ENCODE data around the gene ARRB1. TPM values are rescaled to one million over a fixed set of nuclear protein-coding genes. Genes with fewer than 3 reads are reported as not detected.

The ARRB1 gene
- total RNA-seq, 2 donors from 2014 or later, result 41.7 to 128 TPM

DNA sequence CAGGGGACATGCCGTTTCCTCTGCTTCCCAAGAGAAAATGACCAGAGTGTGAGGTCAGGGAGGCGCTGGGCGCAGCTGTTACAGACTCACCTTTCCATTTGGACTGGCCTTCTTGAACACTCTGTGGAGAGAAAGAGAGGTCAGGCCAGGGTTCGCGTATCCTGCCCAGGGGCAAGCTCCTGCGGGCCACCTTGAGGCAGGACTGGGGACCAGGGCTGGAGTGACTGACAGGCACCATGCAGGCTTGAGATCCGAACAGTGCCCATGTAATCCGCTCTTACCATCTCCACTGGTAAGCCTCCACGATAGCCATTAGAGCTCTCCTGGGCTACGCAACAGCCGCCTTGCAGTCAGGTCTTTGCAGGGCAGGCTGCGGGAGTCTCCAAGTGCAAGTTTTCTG lies 61.5 kb downstream of the ARRB1 start:
- no peak overlapping the region for H3K4me3 ChIP-seq (ENCODE audit: low read length)
- no peak overlapping the region for H3K27ac ChIP-seq (ENCODE audit: low read depth, low read length)
- H3K9me3 ChIP-seq (ENCODE audit: control insufficient read depth, low read length), result no peaks in the 10 kb centered on the region
- peaks cover 24% of the 10 kb centered on the region for H3K4me1 Mint-ChIP-seq
- peaks cover 4% of the 10 kb centered on the region for H3K4me1 ChIP-seq (ENCODE audit: control insufficient read depth, insufficient read depth, low read length)
- peaks cover 51% of the 10 kb centered on the region for H3K36me3 Mint-ChIP-seq (ENCODE audit: low read depth)
- 89 to 95% methylated on average over 10 to 12 of the region's 12 CpGs for WGBS, 2 experiments (ENCODE audit: insufficient coverage in 1 of 2, insufficient read length in 1 of 2)
- peaks cover 61% of the 10 kb centered on the region for H3K36me3 ChIP-seq (ENCODE audit: control insufficient read depth, insufficient read depth, low read length)
- H3K27me3 ChIP-seq (ENCODE audit: control insufficient read depth, insufficient read depth, low read length, poor library complexity, severe bottlenecking), result no peaks in the 10 kb centered on the region
- TF ChIP-seq, protein P1, sequence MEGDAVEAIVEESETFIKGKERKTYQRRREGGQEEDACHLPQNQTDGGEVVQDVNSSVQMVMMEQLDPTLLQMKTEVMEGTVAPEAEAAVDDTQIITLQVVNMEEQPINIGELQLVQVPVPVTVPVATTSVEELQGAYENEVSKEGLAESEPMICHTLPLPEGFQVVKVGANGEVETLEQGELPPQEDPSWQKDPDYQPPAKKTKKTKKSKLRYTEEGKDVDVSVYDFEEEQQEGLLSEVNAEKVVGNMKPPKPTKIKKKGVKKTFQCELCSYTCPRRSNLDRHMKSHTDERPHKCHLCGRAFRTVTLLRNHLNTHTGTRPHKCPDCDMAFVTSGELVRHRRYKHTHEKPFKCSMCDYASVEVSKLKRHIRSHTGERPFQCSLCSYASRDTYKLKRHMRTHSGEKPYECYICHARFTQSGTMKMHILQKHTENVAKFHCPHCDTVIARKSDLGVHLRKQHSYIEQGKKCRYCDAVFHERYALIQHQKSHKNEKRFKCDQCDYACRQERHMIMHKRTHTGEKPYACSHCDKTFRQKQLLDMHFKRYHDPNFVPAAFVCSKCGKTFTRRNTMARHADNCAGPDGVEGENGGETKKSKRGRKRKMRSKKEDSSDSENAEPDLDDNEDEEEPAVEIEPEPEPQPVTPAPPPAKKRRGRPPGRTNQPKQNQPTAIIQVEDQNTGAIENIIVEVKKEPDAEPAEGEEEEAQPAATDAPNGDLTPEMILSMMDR (conservative IDR thresholded peaks at IDR 0.05), result no peak
- H3K4me3 Mint-ChIP-seq, result no peak overlapping the region
- DNase-seq, result no peak
- H3K27ac Mint-ChIP-seq, result peak overlapping the region; percentile 82
- H3K27me3 Mint-ChIP-seq (ENCODE audit: insufficient read depth), result no peaks in the 10 kb centered on the region
- H3K9me3 Mint-ChIP-seq, result no peaks in the 10 kb centered on the region
- no peak overlapping the region for H3K9ac ChIP-seq (ENCODE audit: extremely low read depth, low read length, poor library complexity, severe bottlenecking)

GRCh38 chr11:75289511-75289760 lies 62.0 kb downstream of the ARRB1 start:
- Histone ChIP-seq H3K4me1 (ENCODE audit: control insufficient read depth, insufficient read depth, low read length) (peaks cover 4% of the 10 kb centered on the region), H3K27ac (ENCODE audit: low read depth, low read length) (no peak overlapping the region), H3K36me3 (ENCODE audit: control insufficient read depth, insufficient read depth, low read length) (peaks cover 60% of the 10 kb centered on the region), H3K4me3 (ENCODE audit: low read length) (no peak overlapping the region), H3K9ac (ENCODE audit: extremely low read depth, low read length, poor library complexity, severe bottlenecking) (no peak overlapping the region), H3K27me3 (ENCODE audit: control insufficient read depth, insufficient read depth, low read length, poor library complexity, severe bottlenecking) (no peaks in the 10 kb centered on the region), H3K9me3 (ENCODE audit: control insufficient read depth, low read length) (no peaks in the 10 kb centered on the region)
- Mint-ChIP-seq H3K27ac (peak overlapping the region; percentile 52), H3K4me1 (peaks cover 24% of the 10 kb centered on the region), H3K4me3 (no peak overlapping the region), H3K9me3 (no peaks in the 10 kb centered on the region), H3K27me3 (ENCODE audit: insufficient read depth) (no peaks in the 10 kb centered on the region), H3K36me3 (ENCODE audit: low read depth) (peaks cover 49% of the 10 kb centered on the region)
- no peak for DNase-seq
- TF ChIP-seq, protein P1 (conservative IDR thresholded peaks at IDR 0.05), result no peak
- WGBS, 2 experiments (ENCODE audit: insufficient coverage in 1 of 2, insufficient read length in 1 of 2), result 90 to 93% methylated on average over 4 to 6 of the region's 6 CpGs

DNA sequence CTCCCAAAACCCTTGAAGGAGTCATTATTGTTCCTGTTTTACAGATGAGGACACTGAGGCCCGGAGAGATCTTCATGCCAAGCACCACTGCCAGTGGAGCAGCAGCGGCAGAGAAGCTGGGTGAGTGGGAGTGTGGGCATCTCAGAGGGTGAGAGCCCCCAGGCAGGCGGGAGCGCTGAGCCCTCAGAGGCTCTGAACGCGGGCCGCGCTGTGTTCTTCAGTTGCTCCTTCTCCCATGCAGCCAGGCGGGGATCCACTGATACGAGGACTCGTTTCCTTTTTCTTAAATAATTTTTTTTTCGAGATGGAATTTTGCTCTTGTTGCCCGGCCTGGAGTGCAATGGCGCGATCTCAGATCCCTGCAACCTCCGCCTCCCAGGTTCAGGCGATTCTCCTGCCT lies 63.9 kb downstream of the ARRB1 start:
- Mint-ChIP-seq H3K4me1 (peaks cover 14% of the 10 kb centered on the region), H3K36me3 (ENCODE audit: low read depth) (peaks cover 52% of the 10 kb centered on the region), H3K27ac (peak overlapping the region; percentile 59), H3K4me3 (no peak overlapping the region), H3K27me3 (ENCODE audit: insufficient read depth) (no peaks in the 10 kb centered on the region), H3K9me3 (no peaks in the 10 kb centered on the region)
- no peak overlapping the region for H3K27ac ChIP-seq (ENCODE audit: low read depth, low read length)
- H3K36me3 ChIP-seq (ENCODE audit: control insufficient read depth, insufficient read depth, low read length), result peaks cover 67% of the 10 kb centered on the region
- DNase-seq, result no peak
- WGBS, 2 experiments (ENCODE audit: insufficient coverage in 1 of 2, insufficient read length in 1 of 2), result 96 to 98% methylated on average over 17 of the region's 17 CpGs
- peaks cover 4% of the 10 kb centered on the region for H3K4me1 ChIP-seq (ENCODE audit: control insufficient read depth, insufficient read depth, low read length)
- TF ChIP-seq, protein P1 (conservative IDR thresholded peaks at IDR 0.05), result no peak
- no peak overlapping the region for H3K9ac ChIP-seq (ENCODE audit: extremely low read depth, low read length, poor library complexity, severe bottlenecking)
- H3K4me3 ChIP-seq (ENCODE audit: low read length), result no peak overlapping the region
- no peaks in the 10 kb centered on the region for H3K9me3 ChIP-seq (ENCODE audit: control insufficient read depth, low read length)
- no peaks in the 10 kb centered on the region for H3K27me3 ChIP-seq (ENCODE audit: control insufficient read depth, insufficient read depth, low read length, poor library complexity, severe bottlenecking)

Data from endodermal cell (in vitro differentiated cells).